ENCODE measurements around the gene APOA4. TPM values are rescaled to one million over a fixed set of nuclear protein-coding genes. Genes with fewer than 3 reads are reported as not detected.

APOA4 gene
- total and polyA plus RNA-seq, 2 experiments from 2014 or later: not detected

- TF ChIP-seq ETS1 (IDR thresholded peaks at IDR 0.05) (no peak), CTCF (conservative IDR thresholded peaks at IDR 0.05; ENCODE audit: low read depth in 2 of 2) (peak in 1 of 2 experiments; percentile 34; a peak in 2 of 4 replicates), ZNF331 (CRISPR knock-in tag; IDR thresholded peaks at IDR 0.05; ENCODE audit: low read depth) (no peak), JUNB (IDR thresholded peaks at IDR 0.05; ENCODE audit: unreplicated experiment) (no peak), CREB1 (CRISPR knock-in tag; IDR thresholded peaks at IDR 0.05; ENCODE audit: low read depth) (no peak), REST (IDR thresholded peaks at IDR 0.05; ENCODE audit: unreplicated experiment) (no peak)
- Histone ChIP-seq H3F3A (replicated peaks; ENCODE audit: low read depth) (no peaks in the 10 kb centered on the region), H3K27ac (ENCODE audit: low read depth) (no peak overlapping the region), H3K27me3 (ENCODE audit: insufficient read depth) (no peaks in the 10 kb centered on the region), H3K4me1 (ENCODE audit: insufficient read depth) (no peaks in the 10 kb centered on the region), H3K9me2 (ENCODE audit: insufficient read depth) (no peaks in the 10 kb centered on the region), H3K4me3 (no peak overlapping the region), H4K20me1 (replicated peaks; ENCODE audit: insufficient read depth) (no peaks in the 10 kb centered on the region), H2AFZ (no peak overlapping the region), H3K4me2 (no peak overlapping the region), H3K36me3 (ENCODE audit: insufficient read depth) (peaks cover 24% of the 10 kb centered on the region; the same call in 1 of the 2 replicates), H3K79me2 (replicated peaks; ENCODE audit: insufficient read depth) (no peaks in the 10 kb centered on the region)
- DNase-seq (ENCODE audit: low spot score) (peak; percentile 10), ATAC-seq (no peak)
- no peak overlapping the region for H3K27ac Mint-ChIP-seq
- peaks cover 27% of the 10 kb centered on the region for H3K36me3 Mint-ChIP-seq (ENCODE audit: low read depth)
- H3K4me1 Mint-ChIP-seq: no peaks in the 10 kb centered on the region
- no peaks in the 10 kb centered on the region for H3K9me3 Mint-ChIP-seq
- H3K4me3 Mint-ChIP-seq: no peak overlapping the region
- no peaks in the 10 kb centered on the region for H3K27me3 Mint-ChIP-seq (ENCODE audit: insufficient read depth, low read depth, poor library complexity)
These were observed 46.5 kb upstream of the APOA4 start for GRCh38 chr11:116869610-116870009.

GRCh38 chr11:116868066-116868465 lies 45.0 kb upstream of the APOA4 start:
- H3K4me2 ChIP-seq: no peak overlapping the region
- H3K36me3 Mint-ChIP-seq (ENCODE audit: low read depth): peaks cover 35% of the 10 kb centered on the region
- H3K4me3 Mint-ChIP-seq: no peak overlapping the region
- no peaks in the 10 kb centered on the region for H3K27me3 Mint-ChIP-seq (ENCODE audit: insufficient read depth, low read depth, poor library complexity)
- H3K27ac ChIP-seq (ENCODE audit: low read depth): no peak overlapping the region
- no peak overlapping the region for H2AFZ ChIP-seq
- H3K79me2 ChIP-seq (replicated peaks; ENCODE audit: insufficient read depth): no peaks in the 10 kb centered on the region
- no peaks in the 10 kb centered on the region for H3K4me1 ChIP-seq (ENCODE audit: insufficient read depth)
- ATAC-seq: no peak
- no peak for DNase-seq (ENCODE audit: low spot score)
- peaks cover 24% of the 10 kb centered on the region; the same call in 1 of the 2 replicates for H3K36me3 ChIP-seq (ENCODE audit: insufficient read depth)
- no peaks in the 10 kb centered on the region for H4K20me1 ChIP-seq (replicated peaks; ENCODE audit: insufficient read depth)
- H3K9me2 ChIP-seq (ENCODE audit: insufficient read depth): no peaks in the 10 kb centered on the region
- H3K27me3 ChIP-seq (ENCODE audit: insufficient read depth): no peaks in the 10 kb centered on the region
- no peak overlapping the region for H3K27ac Mint-ChIP-seq
- H3K4me3 ChIP-seq: no peak overlapping the region
- no peaks in the 10 kb centered on the region for H3K4me1 Mint-ChIP-seq
- no peaks in the 10 kb centered on the region for H3K9me3 Mint-ChIP-seq
- no peaks in the 10 kb centered on the region for H3F3A ChIP-seq (replicated peaks; ENCODE audit: low read depth)
- TF ChIP-seq CTCF (conservative IDR thresholded peaks at IDR 0.05; ENCODE audit: low read depth in 2 of 2) (no peak), CREB1 (CRISPR knock-in tag; IDR thresholded peaks at IDR 0.05; ENCODE audit: low read depth) (no peak), STAT1 (IDR thresholded peaks at IDR 0.05; ENCODE audit: unreplicated experiment) (no peak), ZNF114 (CRISPR knock-in tag; IDR thresholded peaks at IDR 0.05) (no peak), NANOG (IDR thresholded peaks at IDR 0.05; ENCODE audit: borderline replicate concordance) (no peak), EZH2phosphoT487 (IDR thresholded peaks at IDR 0.05; ENCODE audit: unreplicated experiment) (no peak), ETS1 (IDR thresholded peaks at IDR 0.05) (no peak)
